Activated CD4-positive, CD25-positive, alpha-beta regulatory T cell treated with anti-CD3 and anti-CD28 coated beads, Interleukin-2, amount 50 U/mL, for 24 hours (primary cell): ENCODE data around the gene MAJIN.

Source experiments
- ATAC-seq, 2 donors: fragments of 150-1000 bp; cut with Tn5 transposase; one replicate each; pipeline ENCODE4 v1.10.0; 2021; ENCODE audit warnings: mild to moderate bottlenecking in 1 of 2, moderate library complexity in 1 of 2

The MAJIN gene

GRCh38 chr11:64891215-64891848, 80.6 kb downstream of the MAJIN start:
- ATAC-seq: no peak

- ATAC-seq: no peak
Observed at GRCh38 chr11:64890522-64890939, 81.4 kb downstream of the MAJIN start.

DNA sequence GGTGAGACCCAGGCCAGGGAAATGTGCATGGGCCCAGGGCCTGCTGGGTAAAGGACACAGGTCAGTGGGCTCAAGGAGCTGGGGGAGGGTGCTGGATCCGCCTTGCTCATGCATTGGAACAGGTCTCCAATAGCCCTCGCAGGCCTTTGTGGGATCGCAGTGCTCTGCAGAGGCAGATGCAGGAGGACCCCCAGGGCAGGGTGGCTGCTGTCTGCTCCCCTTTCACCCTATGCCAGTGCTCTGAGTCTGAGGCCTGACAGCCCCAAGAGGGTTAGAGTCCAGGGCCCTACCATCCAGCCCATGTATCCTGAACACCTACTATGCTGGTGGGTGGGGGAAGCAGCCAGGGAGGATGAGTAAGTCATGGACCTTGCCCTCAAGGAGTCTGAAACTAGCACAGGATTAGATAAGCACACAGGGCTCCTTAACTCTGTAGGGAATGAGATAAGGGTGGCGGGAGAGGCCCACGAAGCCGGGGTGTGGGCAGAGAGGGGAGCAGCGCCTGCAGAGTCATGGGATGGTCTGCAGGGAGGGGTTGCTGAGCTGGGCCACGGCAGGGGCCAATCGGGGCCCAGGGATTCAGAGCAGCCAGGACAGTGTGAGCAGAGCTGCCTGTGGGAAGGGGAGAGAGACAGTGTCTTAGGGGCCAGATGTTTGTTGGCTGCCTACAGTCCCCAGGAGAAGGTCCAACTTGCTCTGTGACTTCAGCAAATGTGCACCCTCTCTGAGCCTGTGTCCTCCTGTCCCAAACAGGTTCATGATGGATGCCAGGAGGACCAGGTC, 83.0 kb downstream of the MAJIN start:
- ATAC-seq: no peak

DNA sequence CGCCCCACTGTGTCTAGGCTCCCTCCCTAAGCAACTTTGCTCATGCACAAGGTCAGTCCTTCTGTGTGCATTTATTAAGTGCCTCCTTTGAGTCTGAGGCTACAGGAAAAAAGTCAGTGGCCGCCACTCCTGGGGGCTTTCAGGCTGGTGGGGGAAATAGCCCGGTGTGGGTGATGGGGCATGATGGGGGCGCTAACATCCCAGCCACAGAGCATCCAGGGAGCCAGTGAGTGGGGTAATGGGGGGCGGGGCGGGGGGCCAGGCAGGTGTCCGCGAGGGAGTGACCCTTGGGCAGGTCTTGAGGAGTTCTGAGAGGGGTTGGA, 83.5 kb downstream of the MAJIN start:
- no peak for ATAC-seq
